Measurements from ENCODE around the gene ROCK1. TPM values are rescaled to one million over a fixed set of nuclear protein-coding genes. Genes with fewer than 3 reads are reported as not detected.

ROCK1 gene
- polyA plus RNA-seq, 4 donors, result 50.3 to 77.4 (median 65.6) TPM

Other genes with a start within 250 kb of the ROCK1 start
- gene GREB1L, start 130.4 kb upstream of the ROCK1 start, polyA plus RNA-seq (ENCODE audit: insufficient read length in 4 of 4), result 1 to 10 TPM; 2.1 to 4.3 (median 3.1) TPM